Activated T-helper 1 cell treated with Interleukin-2 at 50 U/mL for 16 hours (primary cell): ENCODE results near the gene PKHD1.
"Not testable (repeated sequence)": the region's sequence is repeated elsewhere in the genome, so short reads cannot be mapped to it uniquely, and the experiment has no call there.

Source experiments
- DNase-seq: peaks from one replicate; pipeline ENCODE4 v3.0.0-alpha.2; 2020; ENCODE audit warnings: low read depth

The PKHD1 gene

DNA sequence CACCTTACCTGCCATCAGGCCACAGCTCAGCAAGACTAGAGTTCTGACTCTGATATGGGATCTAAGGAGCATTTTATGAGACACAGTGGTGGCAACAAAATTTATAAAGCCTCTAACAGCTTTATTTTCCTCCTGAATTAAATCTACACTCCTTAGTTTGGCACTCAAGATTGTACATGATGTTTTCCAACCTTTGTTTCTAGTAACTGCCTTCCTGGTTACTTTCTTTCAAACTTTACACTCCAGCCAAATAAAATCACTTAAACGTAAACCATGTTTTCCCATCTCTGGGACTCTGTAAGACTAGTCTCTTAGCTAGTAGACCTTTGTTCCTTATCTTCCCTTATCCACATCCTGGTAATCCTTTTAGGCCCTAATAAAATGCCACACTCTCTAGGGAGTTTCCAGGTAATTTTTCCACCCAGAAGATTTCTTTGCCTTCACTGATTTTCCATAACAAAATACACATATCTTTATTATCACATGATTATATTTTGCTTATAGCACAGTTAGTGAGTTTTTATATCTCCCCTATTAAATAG, 92.1 kb downstream of the PKHD1 start:
- no peak for DNase-seq

DNA sequence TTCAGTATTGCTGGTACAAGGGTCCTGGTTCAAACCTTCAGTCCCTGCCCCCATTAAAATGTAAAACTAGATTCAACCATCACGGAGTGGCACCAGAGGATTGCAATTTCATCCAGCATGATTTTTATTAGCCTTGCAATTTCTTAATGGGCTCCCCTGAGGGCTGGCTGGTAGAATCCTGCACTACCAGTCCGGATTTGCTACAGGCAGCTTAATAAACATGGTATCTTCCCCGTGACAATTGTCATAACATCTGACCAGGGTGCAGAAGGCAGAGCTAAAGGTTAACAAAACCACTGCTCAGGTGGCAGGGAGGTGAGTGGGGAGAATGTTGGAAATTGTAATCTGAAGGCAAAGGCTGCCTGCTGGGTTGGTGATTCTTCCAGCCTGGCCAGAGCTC, 94.5 kb downstream of the PKHD1 start:
- no peak for DNase-seq

DNA sequence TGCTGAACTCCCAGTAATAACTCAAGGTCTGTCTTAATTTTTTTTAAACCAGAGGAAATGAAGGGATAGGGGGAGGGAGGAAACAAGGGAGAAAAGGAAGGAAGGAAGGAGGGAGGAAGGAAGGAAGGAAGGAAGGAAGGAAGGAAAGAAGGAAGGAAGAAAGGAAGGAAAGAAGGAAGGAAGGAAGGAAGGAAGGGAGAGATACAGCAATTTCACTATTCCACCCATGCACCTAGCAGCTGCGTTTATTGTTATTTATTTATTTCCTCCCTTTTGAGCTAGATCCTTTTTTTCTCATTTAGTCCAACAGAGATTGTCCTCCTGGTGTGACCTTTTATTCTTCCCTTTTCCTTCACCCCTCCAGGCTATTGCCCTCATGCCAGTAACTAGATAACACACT, 97.6 kb downstream of the PKHD1 start:
- no peak for DNase-seq

DNA sequence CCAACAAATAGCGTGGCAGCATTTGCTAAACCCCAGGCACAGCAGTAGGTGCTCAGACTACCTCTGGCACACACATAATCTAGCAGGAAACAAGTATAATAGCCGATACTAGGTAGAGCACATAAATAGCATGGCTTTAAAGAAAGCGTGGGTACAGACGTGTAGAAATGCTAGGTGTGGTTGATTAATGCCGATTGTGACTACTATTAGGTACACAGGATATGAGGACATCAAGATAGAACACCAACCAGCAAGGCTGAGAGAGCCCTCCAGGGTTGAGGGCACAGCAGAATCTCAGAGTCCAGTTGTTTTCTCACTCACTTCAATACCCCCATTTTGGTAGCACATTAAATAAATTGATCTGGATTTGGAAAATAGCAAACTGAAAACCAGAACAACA, 100.5 kb downstream of the PKHD1 start:
- no peak for DNase-seq

DNA sequence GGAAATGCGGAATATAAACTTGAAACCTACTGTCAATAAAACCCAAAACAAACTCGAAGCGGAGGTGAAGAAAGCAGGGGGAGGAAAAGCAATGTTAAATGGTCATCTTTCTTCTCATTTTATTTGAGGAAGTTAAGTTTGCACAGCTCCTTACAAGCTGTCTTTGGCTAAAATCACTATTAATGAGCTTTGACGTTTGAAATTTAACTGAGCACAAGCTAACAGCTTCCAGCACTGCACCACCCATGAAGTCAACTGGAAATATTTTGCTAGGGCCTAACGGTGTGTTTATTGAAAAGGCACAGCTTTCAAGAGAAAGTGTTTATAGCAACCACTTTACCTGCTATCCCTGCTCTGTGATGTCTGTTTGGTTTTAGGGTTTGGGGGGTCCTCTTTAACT, 103.8 kb downstream of the PKHD1 start:
- no peak for DNase-seq

DNA sequence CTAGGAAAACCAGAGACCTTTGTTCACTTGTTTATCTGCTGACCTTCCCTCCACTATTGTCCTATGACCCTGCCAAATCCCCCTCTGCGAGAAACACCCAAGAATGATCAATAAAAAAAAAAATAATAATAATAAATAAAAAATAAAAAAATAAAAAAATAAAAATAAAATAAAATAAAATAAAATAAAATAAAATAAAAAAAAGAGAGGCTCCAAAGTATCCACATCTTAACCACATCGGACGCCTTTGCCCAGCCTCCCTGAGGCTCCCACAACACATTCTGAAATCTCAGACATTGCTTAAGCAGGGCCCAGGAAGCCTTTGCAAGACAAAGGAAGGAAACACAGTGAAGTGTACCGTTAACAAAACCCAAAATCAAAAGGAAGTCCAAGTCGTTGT, 104.7 kb downstream of the PKHD1 start:
- not testable (repeated sequence) for DNase-seq

DNA sequence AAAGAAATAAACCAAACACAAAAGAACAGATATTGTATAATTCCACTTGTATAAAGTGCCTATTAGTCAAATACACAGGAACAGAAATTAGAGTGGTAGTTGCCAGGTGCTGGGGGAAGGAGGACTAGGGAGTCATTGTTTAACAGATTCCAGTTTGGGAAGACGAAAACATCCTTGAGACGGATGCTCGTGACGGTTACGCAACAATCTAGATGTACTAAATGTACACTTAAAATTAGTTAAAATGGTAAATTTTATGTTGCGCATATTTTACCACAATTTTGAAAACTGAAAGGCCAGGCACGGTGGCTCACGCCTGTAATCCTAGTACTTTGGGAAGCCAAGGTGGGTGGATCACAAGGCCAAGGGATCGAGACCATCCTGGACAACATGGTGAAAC, 111.0 kb downstream of the PKHD1 start:
- DNase-seq = no peak

DNA sequence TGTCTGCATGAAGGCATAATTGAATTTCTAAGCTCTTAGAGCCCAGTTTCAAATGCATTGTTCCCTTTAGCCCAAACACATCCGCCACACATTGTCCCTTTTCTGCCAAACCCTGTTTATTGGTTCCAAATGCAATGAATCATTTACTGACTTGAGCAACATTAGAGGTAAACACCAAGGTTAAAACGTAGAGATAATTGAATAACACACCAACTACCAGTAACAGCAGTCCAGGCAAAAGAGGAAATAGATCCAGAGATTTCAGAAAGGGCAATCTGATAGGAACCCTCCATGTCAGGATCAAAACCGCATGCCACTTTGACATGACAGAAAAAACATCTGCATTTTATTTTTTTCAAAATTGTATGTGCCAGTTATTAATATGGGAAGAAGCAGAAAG, 114.8 kb downstream of the PKHD1 start:
- no peak for DNase-seq

DNA sequence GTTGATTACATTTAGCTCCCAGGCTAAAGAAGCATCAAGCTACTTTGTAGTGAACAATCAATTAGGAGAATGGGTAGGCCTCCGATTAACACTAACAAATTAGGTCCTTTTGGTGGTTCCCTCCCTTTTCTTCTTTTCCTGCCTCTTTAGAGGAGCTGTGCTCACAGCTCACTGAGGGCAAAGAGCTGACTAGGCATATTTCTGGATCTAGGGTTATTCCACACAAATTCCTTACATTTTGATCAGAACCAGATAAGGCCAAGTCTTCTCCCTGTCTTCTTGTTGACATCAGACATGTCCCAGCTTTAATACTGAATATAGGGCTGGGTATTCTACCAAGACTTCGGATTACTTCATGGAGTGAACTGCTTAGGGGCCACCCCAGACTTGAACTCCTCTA, 119.1 kb downstream of the PKHD1 start:
- no peak for DNase-seq

DNA sequence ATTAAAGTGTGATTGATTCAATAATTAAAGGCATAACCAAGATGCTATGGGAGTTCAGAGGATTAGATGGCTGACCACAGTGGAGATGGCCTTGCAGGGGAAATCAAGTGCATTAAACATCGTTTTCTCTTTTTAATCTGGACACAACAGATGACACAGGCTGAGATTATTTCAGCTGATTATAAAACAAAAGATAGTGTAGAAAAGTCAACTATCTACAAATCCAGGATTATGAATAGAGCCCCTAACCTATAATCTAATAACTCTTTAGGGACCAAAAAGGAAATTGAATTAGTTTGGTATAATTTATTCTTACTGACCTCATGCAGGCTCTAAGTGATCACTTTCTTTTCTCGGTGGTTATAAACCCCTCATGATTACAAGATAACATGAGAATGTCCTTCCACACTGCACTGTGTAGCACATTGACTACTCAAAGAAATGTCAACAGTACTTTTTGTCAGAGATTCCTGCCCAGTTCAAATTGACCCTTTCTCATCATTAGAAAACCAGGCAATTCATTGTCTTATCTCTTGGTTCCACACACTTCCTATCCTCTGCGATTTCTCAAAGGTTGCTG, 122.1 kb downstream of the PKHD1 start:
- no peak for DNase-seq

DNA sequence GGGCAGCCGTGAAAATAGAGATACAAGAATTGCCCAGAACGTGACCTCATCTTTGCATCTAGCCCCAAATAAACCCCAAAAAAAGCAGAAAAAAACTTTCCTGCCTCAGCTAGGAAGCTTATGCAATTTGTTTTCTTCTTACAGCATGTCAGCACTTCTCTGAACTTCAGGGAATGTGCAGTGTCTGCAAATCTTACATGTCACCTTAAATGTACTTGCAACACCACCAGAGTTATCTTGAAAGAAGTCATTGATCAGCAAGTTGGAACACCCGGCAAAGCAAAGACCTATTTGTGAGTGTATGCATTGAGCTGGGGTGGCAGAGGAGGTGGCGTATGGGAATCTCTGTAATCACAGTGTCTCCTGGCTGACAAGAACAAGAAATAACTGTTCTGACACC, 123.4 kb downstream of the PKHD1 start:
- DNase-seq = no peak

DNA sequence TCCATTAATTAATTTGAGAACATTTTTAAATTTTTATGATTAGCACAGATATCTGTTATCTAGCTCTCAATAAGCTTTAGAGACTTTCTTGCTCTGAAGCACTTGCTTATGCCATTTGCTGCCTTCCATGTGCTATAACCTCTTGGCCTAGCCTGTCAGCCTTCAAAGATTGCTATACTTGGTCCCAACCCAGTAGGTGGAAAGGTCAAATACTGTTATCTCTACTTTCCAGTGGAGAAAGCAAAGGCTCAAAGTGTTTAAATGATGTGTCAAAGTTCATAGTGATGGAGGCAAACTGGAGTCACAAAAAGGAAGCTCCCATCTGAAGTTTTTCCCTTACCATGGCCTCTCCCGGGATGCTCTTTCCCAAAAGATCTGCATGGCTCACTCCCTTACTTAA, 125.1 kb downstream of the PKHD1 start:
- DNase-seq = no peak

DNA sequence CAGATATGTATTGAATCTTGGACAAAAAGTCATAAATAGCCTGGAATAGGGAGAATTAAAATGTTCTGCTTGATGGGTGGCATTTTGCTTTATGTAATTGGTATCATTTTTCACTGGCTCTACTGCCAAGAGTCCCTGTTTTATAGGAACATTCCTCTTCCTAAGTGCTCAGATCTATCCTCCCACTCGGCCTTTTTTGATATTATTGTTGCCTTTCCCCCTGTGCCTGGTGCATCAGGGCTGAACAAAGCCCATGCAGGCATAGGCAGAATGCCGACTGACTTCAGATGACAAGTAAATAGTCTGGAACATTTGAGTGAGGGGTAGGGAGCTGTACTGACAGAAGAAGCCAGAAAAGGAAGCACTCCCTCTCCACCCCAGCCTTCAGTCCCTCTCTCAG, 127.0 kb downstream of the PKHD1 start:
- DNase-seq = no peak

DNA sequence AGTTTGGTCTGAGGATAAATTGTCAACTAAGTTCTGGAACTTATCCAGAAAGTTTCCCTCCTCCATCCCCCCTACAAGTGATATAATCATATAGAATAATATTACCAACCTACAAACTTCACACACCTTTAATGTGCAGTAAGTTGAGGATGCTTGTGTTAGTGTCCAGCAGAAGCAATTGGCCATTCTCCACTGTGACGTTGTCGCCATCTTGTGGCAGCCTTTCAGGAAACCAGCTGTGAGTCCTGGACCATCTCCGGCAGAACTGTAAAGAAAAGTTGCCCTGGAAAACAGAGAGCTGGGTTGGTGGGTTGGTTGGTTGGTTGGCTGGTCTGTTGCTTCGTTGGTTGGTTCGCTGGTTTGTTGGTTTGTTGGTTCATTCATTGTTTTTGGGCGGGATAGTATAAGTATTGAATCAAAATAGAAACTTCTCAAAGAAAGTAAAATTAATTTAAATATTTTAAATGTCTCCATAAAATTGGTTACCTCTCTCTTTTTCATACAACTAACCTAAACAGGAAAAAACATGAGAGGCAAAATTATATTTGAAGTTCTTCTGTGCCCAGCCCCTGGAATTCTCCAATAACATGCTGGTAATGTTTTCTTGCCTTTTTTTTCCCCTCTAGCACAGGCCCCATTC, 127.5 kb downstream of the PKHD1 start:
- no peak for DNase-seq

DNA sequence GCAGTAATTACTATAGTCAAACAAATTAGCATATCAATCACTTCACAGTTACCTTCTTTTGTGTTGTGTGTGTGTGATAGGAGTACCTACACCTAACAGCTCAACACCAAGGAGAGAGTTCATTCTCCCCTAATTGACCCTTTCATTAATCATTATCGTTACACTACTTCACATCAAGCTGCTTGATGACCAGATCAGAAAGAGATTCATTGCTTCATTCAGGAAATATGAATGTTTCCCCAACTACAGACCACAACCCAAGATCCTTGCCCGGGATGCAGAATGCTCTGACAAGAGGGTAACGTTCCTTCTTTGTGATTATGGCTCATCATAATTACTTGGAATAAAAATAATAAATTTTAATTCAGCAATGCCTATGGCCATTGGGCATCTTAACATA, 132.7 kb downstream of the PKHD1 start:
- DNase-seq = no peak

DNA sequence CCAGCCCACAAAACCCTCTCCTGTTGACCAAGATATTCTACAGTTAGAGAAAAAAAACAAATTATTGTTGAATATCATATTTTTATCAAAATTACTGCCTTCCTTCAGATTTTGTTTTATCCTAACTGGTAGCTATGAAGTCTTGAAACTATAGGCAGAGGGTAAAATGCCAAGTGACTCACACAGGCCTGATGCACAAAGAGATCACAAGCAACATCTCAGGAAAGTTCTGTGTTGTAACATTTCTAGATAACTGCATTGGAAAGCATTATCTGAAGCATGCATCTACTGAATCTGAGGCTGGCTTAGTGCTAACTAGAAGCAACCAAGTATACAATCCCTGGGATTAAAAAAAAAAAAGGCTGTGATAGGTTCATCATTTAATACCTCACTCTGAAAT, 134.2 kb downstream of the PKHD1 start:
- DNase-seq = no peak

DNA sequence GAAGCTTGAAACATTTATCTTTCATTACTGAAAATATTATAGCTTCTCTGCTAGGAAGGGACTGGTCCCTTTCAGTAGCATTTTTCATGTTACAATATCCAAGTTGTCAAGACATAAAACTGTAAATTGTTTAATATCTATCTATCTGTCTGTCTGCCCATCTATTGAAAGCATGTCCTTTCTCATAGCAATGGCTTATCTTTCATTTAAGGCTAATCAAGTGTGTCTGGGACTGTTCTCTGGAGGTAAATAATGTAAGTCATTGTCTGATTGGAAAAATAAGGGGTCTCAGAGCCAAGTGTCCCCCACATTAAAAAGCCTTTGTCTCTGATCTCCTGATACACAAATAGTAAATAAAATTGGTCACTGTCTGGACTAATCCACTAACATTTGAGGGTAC, 135.5 kb downstream of the PKHD1 start:
- DNase-seq = no peak

DNA sequence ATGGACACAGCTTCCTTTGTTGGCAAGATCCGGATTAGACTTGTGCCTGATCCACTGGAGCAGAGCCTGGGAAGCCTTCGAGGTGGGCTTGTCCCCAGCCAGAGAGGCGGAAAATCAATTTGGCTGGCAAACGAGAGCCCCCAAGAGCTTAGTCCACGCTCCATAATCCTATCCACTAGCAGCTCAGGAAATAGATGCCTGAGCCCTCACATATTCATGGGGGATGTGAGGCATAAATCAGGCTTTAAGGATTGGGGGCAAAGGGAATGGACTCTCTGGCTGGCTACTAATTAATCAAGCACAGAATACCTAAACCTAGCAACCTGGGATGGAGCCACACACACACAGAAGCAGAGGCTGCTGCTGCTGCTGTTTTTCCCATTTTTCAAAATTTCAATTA, 137.9 kb downstream of the PKHD1 start:
- DNase-seq = no peak

DNA sequence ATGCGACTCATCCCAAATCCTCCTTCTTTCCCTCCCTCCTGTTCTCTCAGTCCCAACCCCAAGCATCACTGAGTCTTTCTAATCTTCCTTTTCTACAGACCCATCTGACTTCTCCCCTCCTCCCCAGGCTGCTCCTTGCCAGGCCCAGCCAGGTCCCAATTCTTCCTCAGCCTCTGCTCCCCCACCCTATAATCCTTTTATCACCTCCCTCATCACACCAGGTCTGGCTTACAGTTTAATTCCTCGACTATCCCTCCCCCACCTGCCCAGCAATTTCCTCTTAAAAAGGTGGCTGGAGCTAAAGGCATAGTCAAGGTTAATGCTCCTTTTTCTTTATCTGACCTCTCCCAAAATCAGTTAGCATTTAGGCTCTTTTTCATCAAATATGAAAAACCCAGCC, 147.7 kb downstream of the PKHD1 start:
- DNase-seq = not testable (repeated sequence)

DNA sequence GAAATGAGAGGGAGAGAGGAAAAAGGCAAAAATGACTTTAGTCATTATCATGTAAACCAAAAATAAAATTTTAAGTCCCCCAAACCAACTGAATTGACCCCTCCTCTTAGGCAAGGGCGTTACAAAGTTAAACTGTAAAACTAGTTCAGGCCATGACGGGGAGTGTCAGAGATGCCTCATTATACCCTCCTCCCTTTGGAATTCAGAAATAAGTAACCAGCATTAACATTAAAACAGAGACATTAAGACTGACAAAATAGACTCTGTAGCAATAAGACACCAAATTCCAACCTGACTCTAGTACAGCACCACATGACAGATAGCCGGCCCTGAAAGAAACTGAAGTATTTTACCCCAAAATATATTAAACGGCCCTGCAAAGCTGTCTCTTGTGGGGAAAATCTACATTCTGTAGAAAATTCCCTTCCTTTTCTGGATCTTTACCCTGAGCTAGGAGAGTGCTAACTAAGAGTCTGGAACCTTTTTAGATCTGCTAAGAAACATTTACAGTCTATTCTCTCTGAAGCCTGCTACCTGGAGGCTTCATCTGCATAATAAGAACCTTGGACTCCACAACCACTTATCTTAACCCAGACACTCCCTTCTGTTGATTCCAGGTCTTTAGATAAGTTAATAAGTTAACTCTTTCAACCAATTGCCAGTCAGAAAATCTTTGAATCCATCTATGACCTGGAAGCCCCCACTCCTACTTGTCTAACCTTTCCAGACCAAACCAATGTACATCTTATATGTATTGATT, 150.7 kb downstream of the PKHD1 start:
- DNase-seq = no peak

DNA sequence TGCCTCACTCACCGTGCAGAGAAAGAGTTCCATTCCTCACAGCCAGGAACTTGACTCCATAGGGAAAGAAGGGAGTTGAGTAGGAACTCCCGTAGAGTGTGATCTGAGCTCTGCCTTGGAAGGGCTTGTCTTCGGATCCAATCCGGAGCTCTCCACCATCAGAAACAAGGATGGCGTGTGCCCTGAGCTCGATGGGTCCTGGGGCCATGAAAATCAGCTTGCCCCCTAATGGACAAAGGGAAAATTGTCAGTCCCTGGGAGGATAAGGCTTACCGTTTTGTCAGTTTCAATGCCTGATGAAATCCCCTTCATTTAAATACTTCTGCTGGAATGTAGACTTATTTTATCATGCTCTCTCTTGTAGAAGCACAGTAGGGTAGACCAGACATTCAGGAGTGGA, 153.3 kb downstream of the PKHD1 start:
- DNase-seq = no peak

DNA sequence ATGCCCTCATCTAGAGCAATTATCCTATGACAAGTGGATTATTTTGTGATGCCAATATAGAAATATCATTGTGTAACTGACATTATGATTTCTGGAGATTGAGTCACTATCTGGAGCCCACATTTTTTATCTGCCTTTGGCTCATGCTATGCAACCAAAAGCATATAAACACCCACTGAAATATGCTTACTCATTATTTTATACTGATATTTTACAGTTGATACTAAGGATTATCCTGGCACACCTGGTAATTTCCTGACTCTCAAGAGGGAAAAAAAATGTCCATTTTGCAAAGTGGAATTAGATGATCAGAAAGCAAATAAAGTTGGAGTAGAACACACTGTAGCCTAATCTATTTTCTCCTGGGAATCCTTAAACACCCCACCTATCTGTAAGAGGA, 154.5 kb downstream of the PKHD1 start:
- DNase-seq = no peak

DNA sequence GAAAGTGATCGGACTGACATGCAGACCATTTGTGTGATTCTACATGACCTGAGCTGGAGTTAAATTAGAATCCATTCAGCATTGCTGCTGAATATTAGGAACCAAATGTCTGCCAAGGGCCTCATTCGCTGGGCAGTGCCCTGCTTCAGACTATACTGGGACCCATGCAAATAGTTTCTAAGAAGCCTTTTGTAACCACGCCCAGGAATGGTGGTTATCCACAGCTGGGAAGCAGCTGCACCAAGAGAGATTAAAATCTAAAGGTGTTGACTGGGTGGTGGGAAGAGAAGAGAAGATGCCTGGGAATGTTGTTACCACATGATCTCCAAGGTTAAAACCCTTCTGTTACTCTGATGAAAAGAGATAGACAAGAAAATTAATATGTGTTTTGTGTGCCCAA, 156.8 kb downstream of the PKHD1 start:
- DNase-seq = no peak
